Activated effector memory CD4-positive, alpha-beta T cell treated with anti-CD3 and anti-CD28 coated beads, Interleukin-2, amount 50 U/mL, for 16 hours (primary cell): ENCODE measurements around the gene SOX9.
"Not testable (repeated sequence)": the region's sequence is repeated elsewhere in the genome, so short reads cannot be mapped to it uniquely, and the experiment has no call there.

Source experiments
- DNase-seq: peaks from one replicate; pipeline ENCODE4 v3.0.0-alpha.2; 2020

SOX9 gene

DNA sequence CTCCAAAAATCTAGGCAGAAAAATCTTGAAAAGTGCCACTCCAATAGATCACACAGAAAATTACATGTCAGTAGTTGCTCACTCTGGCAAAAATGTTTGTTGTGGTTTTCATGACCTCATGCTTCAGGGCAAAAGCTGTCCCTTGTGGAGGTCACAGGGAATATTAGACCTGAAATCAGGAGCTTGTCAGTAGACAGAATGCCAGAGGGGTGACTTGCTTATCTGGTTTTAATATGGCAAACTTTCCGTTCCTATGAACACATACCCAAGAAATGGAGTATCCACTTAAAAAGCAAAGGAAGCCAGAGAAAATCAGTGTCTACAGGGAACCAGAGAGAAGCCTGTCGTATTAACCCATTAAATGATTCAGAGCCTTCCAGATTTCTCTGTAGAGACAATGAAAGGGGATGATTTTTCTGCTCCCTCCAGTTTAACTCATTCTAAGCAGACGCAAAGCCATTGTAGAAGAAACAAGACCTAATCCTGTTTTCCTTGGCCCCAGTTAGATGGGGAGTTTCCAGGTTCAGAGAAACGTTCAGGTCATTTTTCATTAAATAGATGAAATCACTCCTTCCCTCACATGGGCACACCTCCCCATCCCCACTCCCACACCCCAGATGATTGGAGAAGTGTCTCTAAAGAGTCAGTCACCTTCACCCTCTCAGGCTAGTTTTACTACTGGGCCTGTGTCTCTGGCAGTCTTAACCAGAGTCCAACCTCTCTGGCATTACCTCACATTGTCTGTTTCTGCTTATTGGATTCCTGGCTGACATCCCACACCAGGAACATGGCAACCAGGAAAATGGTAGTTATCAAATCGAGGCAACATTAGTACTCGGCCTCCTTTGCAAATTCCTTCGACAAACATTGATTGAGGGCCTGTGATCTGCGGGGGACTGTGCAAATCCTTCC is 6.0 kb downstream of the SOX9 start:
- no peak for DNase-seq

DNA sequence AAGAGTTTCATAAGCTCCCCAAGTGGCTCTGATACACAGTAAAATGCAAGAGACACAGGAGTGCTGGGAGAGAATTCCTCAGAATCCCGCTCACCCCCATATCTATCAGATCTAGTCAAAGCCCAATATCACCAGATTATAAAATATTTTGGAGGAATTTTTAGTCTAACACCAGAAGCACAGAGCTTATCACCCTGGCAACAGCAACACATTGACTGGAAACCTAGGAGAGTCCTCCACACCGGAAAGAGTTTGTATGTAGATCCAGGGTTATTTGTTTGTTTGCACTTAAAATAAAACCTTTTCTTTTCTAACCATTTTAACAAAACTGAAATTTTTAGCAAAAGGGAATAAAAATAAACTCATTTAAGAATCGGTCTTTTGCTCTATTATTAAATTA is 7.2 kb downstream of the SOX9 start:
- DNase-seq, result no peak

GRCh38 chr17:72134608-72135394 is 14.0 kb downstream of the SOX9 start:
- no peak for DNase-seq

DNA sequence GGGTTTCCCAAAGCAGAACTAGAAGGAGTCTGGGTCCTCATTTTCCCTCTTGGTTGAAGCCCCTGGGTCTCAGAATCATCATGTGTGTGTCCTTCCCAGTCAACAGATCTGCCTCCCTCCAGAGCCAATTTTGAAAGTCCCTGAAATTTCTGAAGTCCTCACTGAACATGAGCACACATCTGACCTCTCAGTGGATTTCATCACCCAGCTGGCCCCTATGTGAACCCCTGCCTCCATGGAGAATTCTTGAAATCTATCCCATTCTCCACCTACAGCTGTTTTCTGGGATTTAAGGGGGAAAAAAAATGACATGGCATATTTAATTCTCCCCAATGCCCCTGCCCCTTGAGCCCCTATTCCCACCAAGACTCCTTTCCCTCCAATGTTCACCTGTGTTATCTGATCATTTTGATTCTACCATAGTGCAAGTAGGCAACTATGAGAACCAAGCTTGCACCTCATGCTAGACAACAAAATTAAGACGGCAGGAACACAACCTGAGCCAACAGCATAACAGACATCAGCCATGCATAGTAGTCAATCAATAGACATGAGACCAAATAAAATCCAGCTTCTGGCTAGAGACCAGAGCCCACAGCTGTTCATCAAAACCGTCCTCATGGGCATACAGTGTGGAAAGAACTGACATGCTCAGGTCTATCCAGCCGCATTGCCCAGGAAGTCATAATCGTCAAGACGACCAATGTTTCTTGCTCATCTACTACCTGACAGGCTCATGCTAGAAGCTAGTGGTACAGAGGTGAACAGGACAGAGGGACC is 14.9 kb downstream of the SOX9 start:
- no peak for DNase-seq

DNA sequence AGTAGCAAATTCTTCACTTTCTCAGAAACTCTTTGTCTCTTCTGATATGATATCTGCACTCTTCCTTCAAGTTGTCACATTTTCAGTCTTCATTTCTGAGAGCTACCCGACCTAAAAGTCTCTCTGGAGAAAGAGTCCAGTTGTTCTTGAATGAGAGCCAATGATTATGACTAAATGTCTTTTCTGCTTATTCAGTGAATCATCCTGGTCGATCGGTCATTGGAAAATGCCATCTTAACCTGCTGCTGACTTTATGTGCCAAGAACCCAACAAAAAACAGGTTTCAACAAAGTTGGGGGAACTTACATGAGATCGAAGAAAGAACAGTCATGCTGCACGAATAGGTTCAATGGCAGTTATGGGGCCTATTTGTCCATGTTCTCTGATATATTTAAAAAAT is 15.9 kb downstream of the SOX9 start:
- no peak for DNase-seq

DNA sequence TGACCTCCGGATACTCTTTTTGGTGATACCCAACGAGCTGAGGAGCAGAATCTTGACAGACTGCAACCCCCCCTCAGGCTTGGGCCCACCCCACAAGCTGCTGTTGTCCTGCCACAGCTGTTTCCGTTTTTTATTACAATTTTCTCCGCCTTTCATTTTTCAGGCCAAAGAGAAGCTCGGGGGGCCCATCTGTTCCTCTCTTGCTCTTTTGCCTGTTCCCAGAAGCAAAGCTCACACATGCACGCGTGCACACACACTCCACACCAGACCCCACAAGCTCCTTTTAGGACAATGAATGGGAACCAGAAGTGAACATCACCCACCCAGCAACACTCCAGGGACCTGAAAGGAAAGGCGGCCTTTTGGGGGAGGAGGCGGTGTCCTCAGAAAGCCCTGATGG is 16.3 kb downstream of the SOX9 start:
- DNase-seq, result no peak

- no peak for DNase-seq
These were observed 18.4 kb downstream of the SOX9 start for GRCh38 chr17:72139212-72139611.

- DNase-seq, result no peak
These were observed 20.5 kb downstream of the SOX9 start for GRCh38 chr17:72141336-72141735.

DNA sequence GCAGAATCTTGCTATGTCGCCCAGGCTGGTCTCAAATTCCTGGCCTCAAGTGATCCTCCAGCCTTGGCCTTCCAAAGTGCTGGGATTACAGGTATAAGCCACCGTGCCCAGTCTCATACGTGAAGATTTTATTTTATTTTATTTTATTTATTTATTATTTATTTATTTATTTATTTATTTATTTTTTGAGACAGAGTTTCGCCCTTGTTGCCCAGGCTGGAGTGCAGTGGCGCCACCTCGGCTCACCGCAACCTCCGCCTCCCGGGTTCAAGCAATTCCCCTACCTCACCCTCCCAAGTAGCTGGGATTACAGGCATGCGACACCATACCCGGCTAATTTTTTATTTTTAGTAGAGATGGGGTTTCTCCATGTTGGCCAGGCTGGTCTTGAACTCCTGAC is 21.3 kb downstream of the SOX9 start:
- DNase-seq, result not testable (repeated sequence)

GRCh38 chr17:72142614-72143013 is 21.8 kb downstream of the SOX9 start:
- DNase-seq, result no peak

GRCh38 chr17:72143245-72143644 is 22.4 kb downstream of the SOX9 start:
- DNase-seq, result no peak

- no peak for DNase-seq
These were observed 23.3 kb downstream of the SOX9 start for GRCh38 chr17:72144101-72144500.

- no peak for DNase-seq
These were observed 24.7 kb downstream of the SOX9 start for GRCh38 chr17:72145562-72145961.

- no peak for DNase-seq
These were observed 25.1 kb downstream of the SOX9 start for GRCh38 chr17:72145962-72146361.

GRCh38 chr17:72146371-72146770 is 25.6 kb downstream of the SOX9 start:
- DNase-seq, result no peak

DNA sequence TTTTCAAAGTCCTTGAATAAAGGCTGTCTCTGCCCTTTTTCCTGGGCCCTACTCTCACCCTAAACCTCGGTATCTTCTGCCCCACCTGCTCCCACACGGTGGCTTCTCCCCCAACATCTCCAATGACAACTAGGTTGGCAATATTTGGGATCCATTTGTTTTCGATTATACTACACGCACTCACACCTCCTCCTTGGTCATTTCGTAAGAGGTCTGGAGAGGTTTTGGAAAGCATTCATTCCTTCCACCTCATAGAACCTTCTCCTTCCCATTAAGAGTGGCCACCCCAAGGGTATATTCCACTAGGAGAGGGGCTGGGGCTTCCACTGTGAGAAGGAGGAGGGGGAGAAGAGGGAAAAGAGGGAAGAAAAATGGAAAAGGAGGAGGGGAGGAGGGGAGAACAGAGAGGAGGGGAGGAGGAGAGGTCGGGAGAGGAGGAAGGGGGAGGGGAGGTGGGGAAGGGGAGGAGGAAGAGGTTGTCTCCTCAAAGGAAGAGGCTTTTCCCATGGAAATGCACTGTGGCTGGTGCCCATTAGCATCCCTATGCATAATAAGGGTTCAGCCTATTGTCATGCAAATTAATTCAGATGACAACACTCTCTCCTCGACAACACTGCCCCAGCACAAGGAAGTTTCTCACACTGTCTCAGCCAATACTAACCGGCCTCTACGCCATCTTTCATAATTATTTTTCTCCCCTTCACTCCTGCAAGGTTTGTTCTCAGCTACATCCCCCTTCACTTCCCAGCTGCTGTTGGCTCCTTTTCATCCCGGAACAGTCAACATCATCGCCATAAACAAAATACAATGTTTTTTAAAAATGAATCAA is 30.0 kb downstream of the SOX9 start:
- DNase-seq, result no peak

- DNase-seq, result no peak
These were observed 31.0 kb downstream of the SOX9 start for GRCh38 chr17:72151565-72152386.

DNA sequence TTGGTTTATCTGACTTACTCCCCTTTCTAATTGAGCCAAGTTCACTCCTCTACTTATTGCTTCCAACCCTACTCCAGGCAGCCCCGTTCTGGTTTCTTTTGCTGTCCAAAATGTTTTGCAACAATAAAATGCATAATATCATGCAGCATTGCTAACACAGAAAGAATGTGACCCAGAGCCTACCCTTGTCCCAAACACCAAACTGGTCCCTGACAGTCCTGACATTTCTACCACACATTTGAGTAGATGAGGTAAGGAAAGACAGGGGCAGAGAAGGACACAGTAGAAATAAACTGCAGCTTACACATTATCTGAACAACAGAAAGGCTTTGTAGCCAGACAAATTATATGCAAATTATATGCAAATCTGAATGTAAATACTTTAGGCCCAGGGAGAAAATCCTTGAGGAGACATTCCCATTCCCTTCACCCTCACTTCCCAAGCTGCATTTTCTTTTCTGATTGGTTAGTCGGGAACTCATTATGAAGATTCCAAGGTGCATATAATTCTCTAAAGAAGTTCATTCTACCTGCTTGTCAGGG is 31.6 kb downstream of the SOX9 start:
- DNase-seq, result no peak

DNA sequence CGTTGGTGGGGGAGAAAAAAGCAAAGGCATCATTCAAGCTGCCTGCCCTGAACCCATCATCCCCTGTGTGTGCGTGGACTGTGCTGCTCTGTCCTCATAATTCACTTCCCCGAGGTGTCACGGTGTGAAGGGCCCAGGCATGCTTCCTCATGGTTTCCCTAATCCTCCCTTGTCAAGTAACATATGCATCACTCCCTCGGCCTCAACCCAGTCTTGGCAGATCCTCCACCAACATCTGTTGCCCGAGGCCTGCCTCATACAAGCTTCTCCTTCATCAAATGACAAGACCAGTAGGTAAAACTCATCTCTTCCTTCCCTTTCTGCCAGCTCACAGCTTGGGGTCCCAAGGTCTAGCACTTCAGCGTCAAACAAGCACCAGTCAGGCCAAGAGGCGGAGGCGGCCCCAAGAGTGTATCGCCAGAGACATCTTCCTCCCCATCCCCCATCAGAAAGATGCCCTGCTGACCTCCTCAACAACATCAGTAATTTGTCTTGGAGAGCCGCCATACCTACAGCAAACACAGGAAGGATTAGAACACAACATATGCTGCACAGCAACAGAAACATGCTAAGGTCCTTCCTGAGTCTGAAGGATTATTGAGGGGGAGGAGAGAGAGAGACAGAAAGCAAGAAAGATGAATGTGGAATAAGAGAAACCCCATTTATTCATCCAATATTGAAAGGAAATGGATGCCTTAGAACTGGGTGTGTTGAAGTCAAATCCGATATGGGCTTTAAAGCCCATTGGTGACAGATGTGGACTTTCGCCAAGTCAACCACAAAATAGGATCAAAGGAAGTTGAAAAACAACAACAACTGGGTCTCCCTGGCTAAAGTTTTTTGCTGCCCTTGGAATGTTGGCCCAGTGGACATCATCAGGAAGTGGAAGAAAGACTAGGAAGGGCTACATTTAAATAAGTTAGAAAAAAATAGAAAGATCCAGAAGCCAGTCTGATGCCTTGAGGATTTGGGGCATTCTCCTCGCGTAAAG is 38.4 kb downstream of the SOX9 start:
- no peak for DNase-seq

DNA sequence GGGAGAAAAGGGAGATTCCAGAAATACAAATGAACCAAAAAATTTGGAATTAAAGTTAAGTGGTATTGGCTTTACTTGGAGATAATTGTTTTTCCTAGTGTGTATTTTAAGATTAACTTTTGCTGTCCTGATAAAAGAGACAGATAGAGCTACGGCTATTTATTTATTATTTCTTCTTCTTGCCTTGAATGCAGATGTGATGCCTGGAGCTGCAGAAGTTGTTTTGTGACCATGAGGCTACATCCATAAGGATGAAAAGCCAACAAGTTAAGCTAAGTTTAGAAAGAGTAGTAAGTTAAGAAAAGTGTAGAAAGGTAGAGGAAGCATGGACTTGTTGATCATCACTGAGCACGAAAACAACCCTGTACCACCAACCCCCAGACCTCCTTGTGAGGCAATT is 41.7 kb downstream of the SOX9 start:
- no peak for DNase-seq
